Measurements from ENCODE around the gene KRT6A.
A peak's percentile ranks its signal among the peaks of the same experiment; 100 is the strongest.

The KRT6A gene

GRCh38 chr12:52515319-52515646, 22.2 kb upstream of the KRT6A start:
- TF ChIP-seq CTCF (IDR thresholded peaks at IDR 0.05), result no peak
- no peak overlapping the region for H3K4me3 ChIP-seq
- no peak for DNase-seq (ENCODE audit: low spot score)
- H3K27ac ChIP-seq, result no peak overlapping the region

GRCh38 chr12:52514471-52515318, 21.6 kb upstream of the KRT6A start:
- TF ChIP-seq CTCF (IDR thresholded peaks at IDR 0.05), result no peak
- DNase-seq (ENCODE audit: low spot score), result peak; percentile 62
- no peak overlapping the region for H3K27ac ChIP-seq
- H3K4me3 ChIP-seq, result no peak overlapping the region

- Histone ChIP-seq H3K27ac (no peak overlapping the region), H3K4me3 (no peak overlapping the region)
- DNase-seq (ENCODE audit: low spot score), result no peak
- TF ChIP-seq CTCF (IDR thresholded peaks at IDR 0.05), result no peak
These were observed 20.7 kb upstream of the KRT6A start for GRCh38 chr12:52513736-52514135.

- DNase-seq (ENCODE audit: low spot score), result no peak
- no peak overlapping the region for H3K4me3 ChIP-seq
- TF ChIP-seq CTCF (IDR thresholded peaks at IDR 0.05), result no peak
- H3K27ac ChIP-seq, result no peak overlapping the region
These were observed 15.2 kb upstream of the KRT6A start for GRCh38 chr12:52508211-52508610.

GRCh38 chr12:52506858-52507715, 14.0 kb upstream of the KRT6A start:
- TF ChIP-seq CTCF (IDR thresholded peaks at IDR 0.05), result peak; percentile 37
- H3K4me3 ChIP-seq, result no peak overlapping the region
- H3K27ac ChIP-seq, result no peak overlapping the region
- DNase-seq (ENCODE audit: low spot score), result no peak

- no peak overlapping the region for H3K27ac ChIP-seq
- DNase-seq (ENCODE audit: low spot score), result no peak
- no peak overlapping the region for H3K4me3 ChIP-seq
- no peak for TF ChIP-seq CTCF (IDR thresholded peaks at IDR 0.05)
These were observed 9.8 kb upstream of the KRT6A start for GRCh38 chr12:52502877-52503276.
